SK-N-SH treated with all-trans-retinoic acid at 6 μM for 48 hours (cell line): ENCODE measurements around the gene ZNF646.

Experiments
- ATAC-seq: fragments of 200-7000 bp; cut with Tn5 transposase; 3 replicates; pipeline ENCODE4 v1.9.1; 2020; ENCODE audit warnings: mild to moderate bottlenecking, moderate library complexity
- ARNTL ChIP-seq: fragments of 450-650 bp; formaldehyde crosslinking; IDR thresholded peaks from 2 replicates; pipeline ENCODE4 v1.5.0; 2020; ENCODE audit warnings: low read depth, mild to moderate bottlenecking, moderate library complexity, borderline replicate concordance
- BACH2 ChIP-seq: fragments of 250-450 bp; sonication (Bioruptor Pico); IDR thresholded peaks from 2 replicates; pipeline ENCODE4 v1.9.0; 2021; ENCODE audit warnings: mild to moderate bottlenecking, borderline replicate concordance
- CSDC2 ChIP-seq: fragments of 250-450 bp; sonication (Bioruptor Pico); IDR thresholded peaks from 2 replicates; pipeline ENCODE4 v1.5.0; 2020; ENCODE audit warnings: mild to moderate bottlenecking, moderate library complexity
- ESRRG ChIP-seq: fragments of 250-450 bp; sonication (Bioruptor Pico); IDR thresholded peaks from 2 replicates; pipeline ENCODE4 v1.6.1; 2021; ENCODE audit warnings: mild to moderate bottlenecking
- GLIS3 ChIP-seq: fragments of 250-450 bp; sonication (Bioruptor Pico); IDR thresholded peaks from 2 replicates; pipeline ENCODE4 v1.5.0; 2020; ENCODE audit warnings: mild to moderate bottlenecking, moderate library complexity
- ISL1 ChIP-seq: fragments of 250-450 bp; sonication (Bioruptor Pico); IDR thresholded peaks from 2 replicates; pipeline ENCODE4 v2.1.2; 2022; ENCODE audit warnings: mild to moderate bottlenecking, moderate library complexity
- OSR1 ChIP-seq: fragments of 250-450 bp; sonication (Bioruptor Pico); IDR thresholded peaks from 2 replicates; pipeline ENCODE4 v1.8.0; 2022; ENCODE audit warnings: moderate library complexity, mild to moderate bottlenecking, inconsistent platforms
- PPARA ChIP-seq: fragments of 250-450 bp; sonication (Bioruptor Pico); IDR thresholded peaks from 2 replicates; pipeline ENCODE4 v1.5.0; 2020; ENCODE audit warnings: mild to moderate bottlenecking, borderline replicate concordance
- RARB ChIP-seq: fragments of 250-450 bp; sonication (Bioruptor Pico); IDR thresholded peaks from 2 replicates; pipeline ENCODE4 v1.8.0; 2021; ENCODE audit warnings: mild to moderate bottlenecking, moderate library complexity
- SNAI2 ChIP-seq: fragments of 250-450 bp; sonication (Bioruptor Pico); IDR thresholded peaks from 2 replicates; pipeline ENCODE4 v1.5.0; 2020; ENCODE audit warnings: mild to moderate bottlenecking, moderate library complexity
- TCF4 ChIP-seq: fragments of 250-450 bp; sonication (Bioruptor Pico); IDR thresholded peaks from 2 replicates; pipeline ENCODE4 v1.8.0; 2021; ENCODE audit warnings: mild to moderate bottlenecking, moderate library complexity, borderline replicate concordance
- TOX ChIP-seq: fragments of 250-450 bp; sonication (Bioruptor Pico); IDR thresholded peaks from 2 replicates; pipeline ENCODE4 v1.8.0; 2021; ENCODE audit warnings: mild to moderate bottlenecking, moderate library complexity, borderline replicate concordance
- ZC3H10 ChIP-seq: fragments of 250-450 bp; sonication (Bioruptor Pico); IDR thresholded peaks from 2 replicates; pipeline ENCODE4 v1.5.1; 2021; ENCODE audit warnings: mild to moderate bottlenecking, moderate library complexity
- ZFP3 ChIP-seq: fragments of 250-450 bp; sonication (Bioruptor Pico); IDR thresholded peaks from 2 replicates; pipeline ENCODE4 v1.5.0; 2020; ENCODE audit warnings: mild to moderate bottlenecking, moderate library complexity
- ZFP30 ChIP-seq: fragments of 450-650 bp; formaldehyde crosslinking; IDR thresholded peaks from 2 replicates; pipeline ENCODE4 v1.5.0; 2022; ENCODE audit warnings: mild to moderate bottlenecking, moderate library complexity
- ZNF565 ChIP-seq: fragments of 450-650 bp; formaldehyde crosslinking; conservative IDR thresholded peaks from 2 replicates; pipeline ENCODE4 v1.5.0; 2020; ENCODE audit warnings: low read depth, mild to moderate bottlenecking, moderate library complexity
- ZNF70 ChIP-seq: fragments of 450-650 bp; formaldehyde crosslinking; IDR thresholded peaks from 2 replicates; pipeline ENCODE4 v1.5.0; 2020; ENCODE audit warnings: mild to moderate bottlenecking, moderate library complexity
- TF ChIP-seq, protein P1 (sequence below): fragments of 250-450 bp; sonication (Bioruptor Pico); IDR thresholded peaks from 2 replicates; pipeline ENCODE4 v1.5.1; 2021; ENCODE audit warnings: mild to moderate bottlenecking, moderate library complexity
- TF ChIP-seq, protein P2 (sequence below): fragments of 250-450 bp; sonication (Bioruptor Pico); IDR thresholded peaks from 2 replicates; pipeline ENCODE4 v1.5.0; 2020; ENCODE audit warnings: mild to moderate bottlenecking, moderate library complexity
- TF ChIP-seq, protein P3 (sequence below): fragments of 250-450 bp; sonication (Bioruptor Pico); IDR thresholded peaks from 2 replicates; pipeline ENCODE4 v1.5.1; 2020; ENCODE audit warnings: low read depth, mild to moderate bottlenecking, moderate library complexity
- TF ChIP-seq, protein P4 (sequence below): fragments of 250-450 bp; sonication (Bioruptor Pico); IDR thresholded peaks from 2 replicates; pipeline ENCODE4 v1.8.0; 2021; ENCODE audit warnings: low read depth, mild to moderate bottlenecking, moderate library complexity, borderline replicate concordance

Gene ZNF646

DNA sequence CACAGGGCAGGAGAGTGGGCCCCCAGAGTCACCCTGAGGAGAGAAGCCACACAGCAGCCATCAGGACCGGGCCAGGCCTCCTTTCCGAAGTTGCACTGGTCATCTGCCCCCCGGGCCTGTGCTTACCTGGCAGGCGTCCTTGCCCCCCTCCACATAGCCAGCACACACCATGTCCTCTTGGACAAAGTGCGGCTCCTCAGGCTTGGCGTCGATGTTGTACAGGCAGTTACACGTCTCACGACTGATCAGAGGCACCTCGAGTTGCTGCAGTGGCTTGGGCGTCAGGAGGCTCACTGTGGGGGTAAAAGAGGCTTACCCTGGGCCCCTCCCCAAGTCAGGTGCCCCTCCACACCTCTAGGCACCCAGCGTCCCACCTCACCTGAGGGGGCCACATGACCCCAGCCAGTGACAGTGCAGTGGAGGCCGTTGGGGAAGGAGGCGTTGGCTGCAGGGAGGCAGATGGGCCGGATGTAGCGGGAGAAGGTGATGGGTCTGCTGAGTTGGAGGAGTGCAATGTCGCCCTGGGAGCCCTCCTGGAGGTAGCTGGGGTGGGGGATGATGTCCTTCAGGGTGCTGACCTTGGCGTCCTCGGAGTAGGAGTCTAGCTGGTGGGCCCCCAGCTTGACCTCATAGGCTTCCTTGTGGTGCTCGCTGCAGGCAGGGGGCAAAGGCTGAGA is 58.2 kb downstream of the ZNF646 start:
- TF ChIP-seq, protein P1, sequence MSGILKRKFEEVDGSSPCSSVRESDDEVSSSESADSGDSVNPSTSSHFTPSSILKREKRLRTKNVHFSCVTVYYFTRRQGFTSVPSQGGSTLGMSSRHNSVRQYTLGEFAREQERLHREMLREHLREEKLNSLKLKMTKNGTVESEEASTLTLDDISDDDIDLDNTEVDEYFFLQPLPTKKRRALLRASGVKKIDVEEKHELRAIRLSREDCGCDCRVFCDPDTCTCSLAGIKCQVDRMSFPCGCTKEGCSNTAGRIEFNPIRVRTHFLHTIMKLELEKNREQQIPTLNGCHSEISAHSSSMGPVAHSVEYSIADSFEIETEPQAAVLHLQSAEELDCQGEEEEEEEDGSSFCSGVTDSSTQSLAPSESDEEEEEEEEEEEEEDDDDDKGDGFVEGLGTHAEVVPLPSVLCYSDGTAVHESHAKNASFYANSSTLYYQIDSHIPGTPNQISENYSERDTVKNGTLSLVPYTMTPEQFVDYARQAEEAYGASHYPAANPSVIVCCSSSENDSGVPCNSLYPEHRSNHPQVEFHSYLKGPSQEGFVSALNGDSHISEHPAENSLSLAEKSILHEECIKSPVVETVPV: no peak
- no peak for TF ChIP-seq ZNF70 (CRISPR knock-in tag)
- TF ChIP-seq PPARA (CRISPR knock-in tag): no peak
- TF ChIP-seq TOX (CRISPR knock-in tag): no peak
- no peak for TF ChIP-seq ISL1
- TF ChIP-seq RARB: no peak
- TF ChIP-seq ARNTL (CRISPR knock-in tag): no peak
- no peak for TF ChIP-seq TCF4
- no peak for TF ChIP-seq ZFP30 (CRISPR knock-in tag)
- TF ChIP-seq OSR1 (CRISPR knock-in tag): no peak
- no peak for TF ChIP-seq ZC3H10 (CRISPR knock-in tag)
- TF ChIP-seq, protein P2, sequence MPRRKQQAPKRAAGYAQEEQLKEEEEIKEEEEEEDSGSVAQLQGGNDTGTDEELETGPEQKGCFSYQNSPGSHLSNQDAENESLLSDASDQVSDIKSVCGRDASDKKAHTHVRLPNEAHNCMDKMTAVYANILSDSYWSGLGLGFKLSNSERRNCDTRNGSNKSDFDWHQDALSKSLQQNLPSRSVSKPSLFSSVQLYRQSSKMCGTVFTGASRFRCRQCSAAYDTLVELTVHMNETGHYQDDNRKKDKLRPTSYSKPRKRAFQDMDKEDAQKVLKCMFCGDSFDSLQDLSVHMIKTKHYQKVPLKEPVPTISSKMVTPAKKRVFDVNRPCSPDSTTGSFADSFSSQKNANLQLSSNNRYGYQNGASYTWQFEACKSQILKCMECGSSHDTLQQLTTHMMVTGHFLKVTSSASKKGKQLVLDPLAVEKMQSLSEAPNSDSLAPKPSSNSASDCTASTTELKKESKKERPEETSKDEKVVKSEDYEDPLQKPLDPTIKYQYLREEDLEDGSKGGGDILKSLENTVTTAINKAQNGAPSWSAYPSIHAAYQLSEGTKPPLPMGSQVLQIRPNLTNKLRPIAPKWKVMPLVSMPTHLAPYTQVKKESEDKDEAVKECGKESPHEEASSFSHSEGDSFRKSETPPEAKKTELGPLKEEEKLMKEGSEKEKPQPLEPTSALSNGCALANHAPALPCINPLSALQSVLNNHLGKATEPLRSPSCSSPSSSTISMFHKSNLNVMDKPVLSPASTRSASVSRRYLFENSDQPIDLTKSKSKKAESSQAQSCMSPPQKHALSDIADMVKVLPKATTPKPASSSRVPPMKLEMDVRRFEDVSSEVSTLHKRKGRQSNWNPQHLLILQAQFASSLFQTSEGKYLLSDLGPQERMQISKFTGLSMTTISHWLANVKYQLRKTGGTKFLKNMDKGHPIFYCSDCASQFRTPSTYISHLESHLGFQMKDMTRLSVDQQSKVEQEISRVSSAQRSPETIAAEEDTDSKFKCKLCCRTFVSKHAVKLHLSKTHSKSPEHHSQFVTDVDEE (CRISPR knock-in tag): no peak
- TF ChIP-seq, protein P3, sequence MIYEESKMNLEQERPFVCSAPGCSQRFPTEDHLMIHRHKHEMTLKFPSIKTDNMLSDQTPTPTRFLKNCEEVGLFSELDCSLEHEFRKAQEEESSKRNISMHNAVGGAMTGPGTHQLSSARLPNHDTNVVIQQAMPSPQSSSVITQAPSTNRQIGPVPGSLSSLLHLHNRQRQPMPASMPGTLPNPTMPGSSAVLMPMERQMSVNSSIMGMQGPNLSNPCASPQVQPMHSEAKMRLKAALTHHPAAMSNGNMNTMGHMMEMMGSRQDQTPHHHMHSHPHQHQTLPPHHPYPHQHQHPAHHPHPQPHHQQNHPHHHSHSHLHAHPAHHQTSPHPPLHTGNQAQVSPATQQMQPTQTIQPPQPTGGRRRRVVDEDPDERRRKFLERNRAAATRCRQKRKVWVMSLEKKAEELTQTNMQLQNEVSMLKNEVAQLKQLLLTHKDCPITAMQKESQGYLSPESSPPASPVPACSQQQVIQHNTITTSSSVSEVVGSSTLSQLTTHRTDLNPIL (CRISPR knock-in tag): no peak
- no peak for TF ChIP-seq ESRRG (CRISPR knock-in tag)
- no peak for TF ChIP-seq CSDC2
- no peak for TF ChIP-seq BACH2 (CRISPR knock-in tag)
- no peak for TF ChIP-seq ZNF565 (CRISPR knock-in tag)
- TF ChIP-seq GLIS3: no peak
- TF ChIP-seq, protein P4, sequence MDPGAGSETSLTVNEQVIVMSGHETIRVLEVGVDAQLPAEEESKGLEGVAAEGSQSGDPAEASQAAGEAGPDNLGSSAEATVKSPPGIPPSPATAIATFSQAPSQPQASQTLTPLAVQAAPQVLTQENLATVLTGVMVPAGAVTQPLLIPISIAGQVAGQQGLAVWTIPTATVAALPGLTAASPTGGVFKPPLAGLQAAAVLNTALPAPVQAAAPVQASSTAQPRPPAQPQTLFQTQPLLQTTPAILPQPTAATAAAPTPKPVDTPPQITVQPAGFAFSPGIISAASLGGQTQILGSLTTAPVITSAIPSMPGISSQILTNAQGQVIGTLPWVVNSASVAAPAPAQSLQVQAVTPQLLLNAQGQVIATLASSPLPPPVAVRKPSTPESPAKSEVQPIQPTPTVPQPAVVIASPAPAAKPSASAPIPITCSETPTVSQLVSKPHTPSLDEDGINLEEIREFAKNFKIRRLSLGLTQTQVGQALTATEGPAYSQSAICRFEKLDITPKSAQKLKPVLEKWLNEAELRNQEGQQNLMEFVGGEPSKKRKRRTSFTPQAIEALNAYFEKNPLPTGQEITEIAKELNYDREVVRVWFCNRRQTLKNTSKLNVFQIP (CRISPR knock-in tag): no peak
- ATAC-seq: no peak

DNA sequence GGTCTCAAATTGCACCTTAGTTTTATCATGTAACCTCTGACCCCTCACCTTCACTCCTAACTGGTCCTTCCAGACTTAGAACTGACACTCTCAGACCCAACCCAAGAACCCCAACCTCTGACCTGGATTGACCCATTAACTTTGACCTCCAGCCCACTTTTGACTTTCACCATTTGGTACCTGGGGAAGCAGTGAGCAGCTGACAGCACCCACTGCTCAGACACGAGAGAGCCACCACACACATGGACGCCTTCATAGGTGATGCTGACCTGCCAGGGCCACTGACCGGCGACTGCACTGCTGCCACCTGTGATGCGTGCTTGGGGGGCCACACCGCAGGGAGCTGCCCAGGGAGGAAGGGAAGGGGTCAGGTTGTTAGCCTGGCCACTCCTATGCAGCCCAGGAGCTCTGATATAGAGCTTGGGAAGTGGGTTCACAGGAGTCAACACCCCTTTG is 58.9 kb downstream of the ZNF646 start:
- no peak for ATAC-seq
- TF ChIP-seq TOX (CRISPR knock-in tag): no peak
- TF ChIP-seq ESRRG (CRISPR knock-in tag): no peak
- TF ChIP-seq, protein P4 (CRISPR knock-in tag): no peak
- TF ChIP-seq, protein P1: no peak
- TF ChIP-seq, protein P3 (CRISPR knock-in tag): no peak
- no peak for TF ChIP-seq ZNF565 (CRISPR knock-in tag)
- TF ChIP-seq ARNTL (CRISPR knock-in tag): no peak
- no peak for TF ChIP-seq SNAI2 (CRISPR knock-in tag)
- TF ChIP-seq, protein P2 (CRISPR knock-in tag): no peak
- TF ChIP-seq ZFP3 (CRISPR knock-in tag): no peak
- no peak for TF ChIP-seq GLIS3
- no peak for TF ChIP-seq TCF4
- TF ChIP-seq BACH2 (CRISPR knock-in tag): no peak
